Fibroblast of mammary gland (primary cell): ENCODE measurements around the gene VDAC1.
"Not testable (repeated sequence)": the region's sequence is repeated elsewhere in the genome, so short reads cannot be mapped to it uniquely, and the experiment has no call there.

ENCODE experiments used
- DNase-seq: peaks from one replicate; pipeline ENCODE4 v3.0.0-alpha.2; 2010; ENCODE audit warnings: low read depth
- H3K4me3 ChIP-seq: 2 replicates; pipeline ENCODE4 v1.5.1; 2011; ENCODE audit warnings: low read depth, mild to moderate bottlenecking, low read length, moderate library complexity; ENCODE audit not compliant: control insufficient read depth
- TF ChIP-seq, protein P1 (sequence below): conservative IDR thresholded peaks from 2 replicates; pipeline ENCODE4 v1.5.1; 2011; ENCODE audit warnings: low read depth, low read length, inconsistent platforms; ENCODE audit not compliant: control insufficient read depth, insufficient read depth

Gene VDAC1

DNA sequence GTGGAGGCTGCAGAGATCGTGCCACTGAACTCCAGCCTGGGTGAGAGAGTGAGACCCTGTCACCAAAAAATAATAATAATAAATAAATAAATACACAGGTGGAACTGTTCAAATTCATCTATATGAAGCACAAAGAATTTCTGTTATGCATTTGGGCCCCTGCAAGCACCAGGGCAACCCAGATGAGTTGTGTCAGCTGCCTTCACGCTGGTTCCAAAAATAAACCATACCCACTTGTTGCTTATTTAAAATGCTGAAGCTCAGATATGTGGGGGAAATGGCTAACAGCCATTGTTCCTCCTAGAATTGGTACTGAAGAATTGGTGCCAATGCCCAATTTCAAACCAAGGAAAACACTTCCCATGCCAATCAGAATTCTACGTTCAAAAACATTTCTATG lies 25.8 kb downstream of the VDAC1 start:
- H3K4me3 ChIP-seq: no peak overlapping the region
- TF ChIP-seq, protein P1, sequence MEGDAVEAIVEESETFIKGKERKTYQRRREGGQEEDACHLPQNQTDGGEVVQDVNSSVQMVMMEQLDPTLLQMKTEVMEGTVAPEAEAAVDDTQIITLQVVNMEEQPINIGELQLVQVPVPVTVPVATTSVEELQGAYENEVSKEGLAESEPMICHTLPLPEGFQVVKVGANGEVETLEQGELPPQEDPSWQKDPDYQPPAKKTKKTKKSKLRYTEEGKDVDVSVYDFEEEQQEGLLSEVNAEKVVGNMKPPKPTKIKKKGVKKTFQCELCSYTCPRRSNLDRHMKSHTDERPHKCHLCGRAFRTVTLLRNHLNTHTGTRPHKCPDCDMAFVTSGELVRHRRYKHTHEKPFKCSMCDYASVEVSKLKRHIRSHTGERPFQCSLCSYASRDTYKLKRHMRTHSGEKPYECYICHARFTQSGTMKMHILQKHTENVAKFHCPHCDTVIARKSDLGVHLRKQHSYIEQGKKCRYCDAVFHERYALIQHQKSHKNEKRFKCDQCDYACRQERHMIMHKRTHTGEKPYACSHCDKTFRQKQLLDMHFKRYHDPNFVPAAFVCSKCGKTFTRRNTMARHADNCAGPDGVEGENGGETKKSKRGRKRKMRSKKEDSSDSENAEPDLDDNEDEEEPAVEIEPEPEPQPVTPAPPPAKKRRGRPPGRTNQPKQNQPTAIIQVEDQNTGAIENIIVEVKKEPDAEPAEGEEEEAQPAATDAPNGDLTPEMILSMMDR: no peak
- DNase-seq: no peak

DNA sequence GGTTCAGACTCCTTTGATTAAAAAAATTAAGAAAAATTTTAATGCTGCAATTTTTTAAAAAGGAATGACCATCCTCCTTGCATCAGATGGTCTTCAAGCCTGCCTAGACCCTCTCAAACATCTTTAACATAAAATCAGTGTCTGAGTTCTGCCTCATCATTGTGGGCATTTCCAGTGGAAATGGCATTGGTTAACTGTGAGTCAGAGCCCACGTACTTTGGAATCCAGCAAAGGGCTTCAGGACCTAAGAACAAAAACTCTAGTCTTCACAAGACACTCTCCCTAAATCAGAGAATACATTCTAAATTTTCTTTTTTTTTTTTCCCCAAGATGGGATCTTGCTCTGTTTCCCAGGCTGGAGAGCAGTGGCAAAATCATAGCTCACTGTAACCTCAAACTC lies 26.9 kb downstream of the VDAC1 start:
- TF ChIP-seq, protein P1: no peak
- no peak overlapping the region for H3K4me3 ChIP-seq
- peak; percentile 67 for DNase-seq

DNA sequence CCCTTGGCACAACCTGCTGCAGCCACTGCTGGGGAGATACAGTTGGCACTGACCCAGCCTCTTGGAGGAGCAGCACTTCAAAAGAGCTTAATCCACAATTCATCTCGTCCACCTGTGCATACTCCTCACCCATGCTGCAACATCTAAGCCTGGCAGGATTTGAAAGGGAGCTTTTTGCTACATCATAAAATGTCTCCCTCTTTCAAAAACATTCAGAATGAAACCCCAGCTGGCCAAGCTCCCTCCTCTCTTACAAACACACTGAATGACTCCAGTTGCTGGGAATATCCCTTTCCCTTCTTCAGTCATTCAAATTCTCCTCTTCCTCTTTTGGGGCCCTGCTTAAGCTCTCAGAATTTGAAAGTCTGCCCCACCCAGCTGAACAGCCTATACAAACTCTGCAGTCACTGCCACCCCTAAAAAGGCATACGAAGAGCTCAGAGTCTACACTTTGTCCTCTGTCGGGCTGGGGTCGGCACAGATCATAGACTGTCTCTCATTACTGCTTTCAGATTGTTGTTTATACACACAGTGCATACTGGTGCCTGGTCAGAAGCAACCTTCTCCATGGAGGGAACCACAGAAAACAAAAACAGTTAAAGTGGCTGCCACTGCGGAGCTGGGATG lies 27.5 kb downstream of the VDAC1 start:
- H3K4me3 ChIP-seq: no peak overlapping the region
- TF ChIP-seq, protein P1: no peak
- DNase-seq: no peak

DNA sequence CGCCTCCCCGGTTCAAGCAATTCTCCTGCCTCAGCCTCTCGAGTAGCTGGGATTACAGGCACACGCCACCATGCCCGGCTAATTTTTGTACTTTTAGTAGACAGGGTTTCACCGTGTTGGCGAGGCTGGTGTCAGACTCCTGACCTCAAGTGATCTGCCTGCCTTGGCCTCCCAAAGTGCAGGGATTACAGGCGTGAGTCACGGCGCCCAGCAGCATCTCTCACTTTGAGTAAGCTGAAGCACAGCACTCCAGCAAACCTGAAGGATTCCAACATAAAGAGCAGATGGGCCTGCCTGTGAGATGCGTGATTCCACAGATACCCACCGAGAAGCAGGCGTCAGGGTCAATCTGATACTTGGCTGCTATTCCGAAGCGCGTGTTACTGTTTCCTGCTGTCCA lies 29.2 kb downstream of the VDAC1 start:
- not testable (repeated sequence) for H3K4me3 ChIP-seq, DNase-seq

DNA sequence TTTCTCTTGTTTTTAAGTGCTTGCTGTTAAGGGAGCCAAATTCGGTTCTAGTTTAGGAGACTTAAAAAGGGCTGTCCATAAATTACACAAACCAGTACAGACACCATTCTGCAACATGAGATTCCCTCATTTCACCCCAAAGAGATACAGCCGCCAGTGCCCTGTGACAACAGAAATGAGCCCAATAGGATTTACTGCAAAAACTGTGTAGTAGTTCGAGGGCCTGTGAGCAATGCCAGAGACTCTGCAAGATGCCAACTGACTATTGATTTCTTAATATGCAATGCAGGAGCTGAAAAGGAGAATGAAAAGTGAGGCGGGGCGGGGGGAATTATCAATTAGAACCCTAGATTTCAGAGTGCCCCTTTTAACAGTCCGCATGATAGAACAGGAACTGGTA lies 30.6 kb downstream of the VDAC1 start:
- TF ChIP-seq, protein P1: no peak
- no peak overlapping the region for H3K4me3 ChIP-seq
- no peak for DNase-seq

DNA sequence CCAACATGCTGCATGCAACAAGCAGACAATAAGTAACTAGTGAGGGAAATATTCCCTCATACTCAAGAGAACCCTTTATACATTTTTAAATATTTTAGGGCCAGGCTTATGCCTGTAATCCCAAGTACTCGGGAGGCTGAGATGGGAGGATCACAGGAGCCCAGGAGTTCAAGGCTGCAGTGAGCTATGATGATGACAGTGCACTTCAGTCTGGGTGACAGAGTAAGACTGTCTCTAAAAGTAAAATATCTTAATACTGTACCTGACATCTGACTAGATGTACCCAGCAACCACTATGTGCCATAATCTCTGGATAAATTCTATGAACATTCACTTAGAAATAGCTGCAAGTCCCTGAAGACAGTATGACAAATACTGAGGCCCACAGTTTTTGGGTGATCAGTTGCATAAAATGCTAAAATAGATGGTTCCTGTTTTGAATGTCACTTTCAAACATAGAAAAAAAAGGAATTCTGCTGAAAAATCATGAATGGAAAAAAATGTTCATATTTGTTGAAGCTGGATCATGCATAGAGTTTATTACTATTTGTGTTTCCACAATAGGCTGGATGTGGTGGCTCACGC lies 34.4 kb downstream of the VDAC1 start:
- no peak overlapping the region for H3K4me3 ChIP-seq
- DNase-seq: no peak
- TF ChIP-seq, protein P1: no peak

DNA sequence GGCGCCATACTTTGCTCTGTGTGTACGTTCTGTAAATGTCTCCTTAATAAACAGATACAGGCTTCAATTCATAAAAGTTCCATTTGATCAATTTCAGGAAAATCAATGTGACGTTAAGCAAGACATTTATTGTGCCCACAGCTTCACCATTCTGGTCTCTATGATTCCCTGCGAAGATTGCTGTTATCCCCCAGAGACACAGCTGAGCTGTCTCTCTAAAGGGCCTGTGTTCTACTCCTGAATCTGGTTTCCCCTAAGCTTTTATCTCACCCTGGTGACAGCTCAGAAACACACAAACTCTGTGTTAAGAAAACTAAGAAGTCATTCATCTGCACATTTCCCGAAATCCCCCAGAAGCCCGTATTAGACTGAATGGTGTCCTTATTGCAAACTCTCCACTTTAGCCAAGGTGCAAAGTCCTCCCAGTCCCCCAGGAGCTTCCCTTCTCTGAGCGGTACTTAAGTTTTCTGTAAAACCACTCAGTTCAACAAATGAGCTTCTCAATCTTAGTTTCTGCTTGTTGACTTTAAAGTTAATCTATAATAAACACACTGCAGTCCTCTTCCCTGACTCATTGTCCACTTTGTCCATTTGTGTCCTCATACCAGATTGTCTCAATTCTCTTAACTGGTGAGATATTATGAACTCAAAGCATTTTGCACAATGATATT lies 35.0 kb downstream of the VDAC1 start:
- no peak overlapping the region for H3K4me3 ChIP-seq
- DNase-seq: no peak
- TF ChIP-seq, protein P1: no peak
